ENCODE data around the gene C8G. TPM values are rescaled to one million over a fixed set of nuclear protein-coding genes. Genes with fewer than 3 reads are reported as not detected.

C8G gene
- total and polyA plus RNA-seq, 2 of the 8 experiments (the other 6 are each of a cell fraction or from before 2014, with no cell fraction given), result 0.62 to 0.80 TPM

- H3K79me1 ChIP-seq (ENCODE audit: low read depth, low read length), result no peaks in the 10 kb centered on the region
- no peaks in the 10 kb centered on the region for H4K20me1 ChIP-seq (replicated peaks in 1 of 2; ENCODE audit: control insufficient read depth in 1 of 2, insufficient read depth in 2 of 2, low read length in 2 of 2)
- peak overlapping the region; percentile 78 for H3K4ac ChIP-seq (replicated peaks; ENCODE audit: insufficient read length, low read depth, low read length)
- no peaks in the 10 kb centered on the region for H3K36me3 ChIP-seq (ENCODE audit: control insufficient read depth in 2 of 4, insufficient read depth in 4 of 4, low read length in 3 of 4)
- peak overlapping the region; percentile 97 for H3K18ac ChIP-seq (ENCODE audit: extremely low read depth, low read length)
- H2AK5ac ChIP-seq (ENCODE audit: low read depth, low read length), result 0 out of 2 replicates have a peak overlapping the region, but pooled peaks have one; percentile 42
- no peaks in the 10 kb centered on the region for H3K79me2 ChIP-seq (ENCODE audit: control insufficient read depth in 1 of 2, insufficient read depth in 2 of 2, low read length in 2 of 2)
- H3K27me3 ChIP-seq (replicated peaks in 1 of 4; ENCODE audit: control insufficient read depth in 3 of 4, extremely low read depth in 1 of 4, insufficient read depth in 3 of 4, low read length in 3 of 4), result no peaks in the 10 kb centered on the region
- peak overlapping the region; percentile 69 for H3K56ac ChIP-seq (replicated peaks; ENCODE audit: insufficient read length, low read depth, low read length)
- peak overlapping the region in 3 of 4 experiments; percentile 38 to 56 (median 47); a peak in 5 of 7 replicates for H3K9ac ChIP-seq (replicated peaks in 1 of 4; ENCODE audit: extremely low read depth in 1 of 4, low read depth in 3 of 4, low read length in 3 of 4)
- FAIRE-seq, result no peak
- no peaks in the 10 kb centered on the region for H3K9me3 ChIP-seq (ENCODE audit: insufficient read depth in 2 of 2, low read depth in 1 of 2, low read length in 1 of 2)
- H3K14ac ChIP-seq (ENCODE audit: insufficient read length), result no peak overlapping the region
- peak overlapping the region; percentile 87 for H2BK120ac ChIP-seq (replicated peaks; ENCODE audit: low read depth, low read length)
- CTCF ChIA-PET (ENCODE audit: partially characterized antibody), result interaction anchor here (3.1 to 3.2 kb wide), 2 partner anchors 26 to 41 kb away, joined by 19 to 31 read pairs; partner anchors contain the start of gene PAXX
- H4K8ac ChIP-seq (ENCODE audit: extremely low read depth, insufficient read depth, low read length), result peak overlapping the region; percentile 90
- peak overlapping the region; percentile 36 to 55 (median 49) for H3K4me3 ChIP-seq (ENCODE audit: extremely low read depth in 1 of 4, insufficient read depth in 2 of 4, low read depth in 3 of 4, low read length in 4 of 4)
- H2BK20ac ChIP-seq (ENCODE audit: low read length), result no peak overlapping the region
- peak overlapping the region; percentile 20; the same call in 1 of the 2 replicates for H3K27ac ChIP-seq (ENCODE audit: low read depth, low read length)
- H3K23ac ChIP-seq (ENCODE audit: insufficient read length), result no peak overlapping the region
- peak; percentile 84 to 99 for DNase-seq (ENCODE audit: low read depth in 1 of 2, low spot score in 2 of 2)
- peak overlapping the region; percentile 35 to 86 for H3K4me2 ChIP-seq (ENCODE audit: insufficient read depth in 1 of 2, low read depth in 2 of 2, low read length in 2 of 2)
- H3K4me1 ChIP-seq (replicated peaks in 1 of 4; ENCODE audit: control insufficient read depth in 3 of 4, insufficient read depth in 4 of 4, low read length in 3 of 4), result peaks cover 0 to 16% (median 11%) of the 10 kb centered on the region in 4 experiments; a peak in 5 of 7 replicates
- peak overlapping the region; percentile 93; the same call in 1 of the 2 replicates for H2BK5ac ChIP-seq (ENCODE audit: low read depth, low read length)
- POLR2A ChIA-PET (ENCODE audit: partially characterized antibody), result interaction anchor here (0.7 to 1.3 kb wide), 2 partner anchors 43 to 74 kb away, joined by 3 read pairs; no protein-coding TSS in a partner anchor
- H3K23me2 ChIP-seq (ENCODE audit: low read depth, low read length), result peaks cover 3% of the 10 kb centered on the region; the same call in 1 of the 2 replicates
- H4K5ac ChIP-seq (ENCODE audit: insufficient read length, low read depth, low read length), result peak overlapping the region; percentile 80
- H2BK12ac ChIP-seq (ENCODE audit: low read depth, low read length), result 0 out of 2 replicates have a peak overlapping the region, but pooled peaks have one; percentile 71
- peak overlapping the region; percentile 88; the same call in 1 of the 2 replicates for H2BK15ac ChIP-seq (ENCODE audit: low read length)
- peak overlapping the region; percentile 89 for H4K91ac ChIP-seq (replicated peaks; ENCODE audit: insufficient read length, low read length)
- no peak overlapping the region for H2AFZ ChIP-seq (ENCODE audit: low read length)
- WGBS, 2 experiments (ENCODE audit: extremely low coverage in 1 of 2, insufficient coverage in 1 of 2, insufficient read length in 1 of 2, insufficient replicate concordance in 2 of 2, low coverage in 1 of 2, low lambda C conversion rate in 2 of 2, missing lambda C conversion rate in 1 of 2), result 19% methylated on average over 27 of the region's 63 CpGs; no CpG with 5 or more reads in 1 of the 2 experiments
- TF ChIP-seq CHD2 (IDR thresholded peaks at IDR 0.05; ENCODE audit: low read length) (peak; percentile 84), CTCF (IDR thresholded peaks at IDR 0.05; ENCODE audit: control extremely low read depth in 1 of 3, insufficient read depth in 1 of 3, low read depth in 1 of 3, low read length in 3 of 3) (no peak), EZH2 (IDR thresholded peaks at IDR 0.05; ENCODE audit: low read depth, low read length, severe bottlenecking) (no peak), CHD1 (IDR thresholded peaks at IDR 0.05; ENCODE audit: low read depth, low read length) (no peak), SP4 (IDR thresholded peaks at IDR 0.05; ENCODE audit: low read length) (no peak), SIN3A (conservative IDR thresholded peaks at IDR 0.05 in 1 of 2, IDR thresholded peaks at IDR 0.05 in 1 of 2; ENCODE audit: low read depth in 1 of 2, low read length in 2 of 2) (peak in 1 of 2 experiments; percentile 39; a peak in 2 of 4 replicates), SRF (IDR thresholded peaks at IDR 0.05; ENCODE audit: low read depth, low read length) (no peak), GABPA (IDR thresholded peaks at IDR 0.05; ENCODE audit: borderline replicate concordance, insufficient read depth, low read length) (0 out of 2 replicates have a peak, but pooled peaks have one; percentile 21)
Observed at GRCh38 chr9:136949817-136950655, 5.0 kb downstream of the C8G start.
